ENCODE data around the gene TROAP. TPM values are rescaled to one million over a fixed set of nuclear protein-coding genes. Genes with fewer than 3 reads are reported as not detected.
A peak's percentile ranks its signal among the peaks of the same experiment; 100 is the strongest.

The TROAP gene
- total and polyA plus RNA-seq, 9 of the 15 experiments (the other 6 are each of a cell fraction or from before 2014, with no cell fraction given), result 46.4 to 171 (median 59.8) TPM

- 0 out of 2 replicates have a peak, but pooled peaks have one; percentile 23 for TF ChIP-seq ZBTB40 (IDR thresholded peaks at IDR 0.05)
- no peak for TF ChIP-seq ZBTB40 (CRISPR knock-in tag; IDR thresholded peaks at IDR 0.05)
- peak; percentile 47; the same call in 1 of the 2 replicates for TF ChIP-seq ARID1B (IDR thresholded peaks at IDR 0.05)
- 0 out of 2 replicates have a peak, but pooled peaks have one; percentile 15 for TF ChIP-seq HDAC2 (IDR thresholded peaks at IDR 0.05)
- no peak for TF ChIP-seq POLR2AphosphoS5 (IDR thresholded peaks at IDR 0.05; ENCODE audit: control insufficient read depth, insufficient read depth, low read depth, low read length)
- no peak for TF ChIP-seq RFX7 (CRISPR knock-in tag; IDR thresholded peaks at IDR 0.05)
- TF ChIP-seq TSC22D4 (tag; IDR thresholded peaks at IDR 0.05), result no peak
- TF ChIP-seq CREM (IDR thresholded peaks at IDR 0.05; ENCODE audit: low read depth), result peak; percentile 78
- peak in 1 of 2 experiments; percentile 28; a peak in 1 of 4 replicates for TF ChIP-seq RCOR1 (IDR thresholded peaks at IDR 0.05; ENCODE audit: borderline replicate concordance in 1 of 2, low read depth in 2 of 2, low read length in 2 of 2)
- peak; percentile 64 for TF ChIP-seq DPF2 (IDR thresholded peaks at IDR 0.05)
Measured at GRCh38 chr12:49301760-49302159, 21.3 kb upstream of the TROAP start (continued).

All from K562 (cell line).